ENCODE data around the gene SLC15A2. TPM values are rescaled to one million over a fixed set of nuclear protein-coding genes. Genes with fewer than 3 reads are reported as not detected.
"Not testable (repeated sequence)": the region's sequence is repeated elsewhere in the genome, so short reads cannot be mapped to it uniquely, and the experiment has no call there.

Gene SLC15A2
- total and polyA plus RNA-seq, 2 donors, result 1.0 to 3.2 TPM

- no peak overlapping the region for H3K27ac ChIP-seq (ENCODE audit: low read depth in 1 of 2, low read length in 1 of 2)
- no peaks in the 10 kb centered on the region for H3K36me3 ChIP-seq (ENCODE audit: control insufficient read depth in 2 of 2, insufficient read depth in 2 of 2, low read length in 1 of 2)
- no peaks in the 10 kb centered on the region for H3K4me1 ChIP-seq (ENCODE audit: control insufficient read depth in 2 of 2, insufficient read depth in 2 of 2, low read length in 2 of 2)
- 80% methylated on average over 12 of the region's 12 CpGs for WGBS
- H3K9me3 ChIP-seq (ENCODE audit: control insufficient read depth in 2 of 2, insufficient read depth in 1 of 2, low read length in 1 of 2), result no peaks in the 10 kb centered on the region
- DNase-seq (ENCODE audit: low read depth in 6 of 9, low spot score in 9 of 9), result no peak
- H3K4me3 ChIP-seq (ENCODE audit: low read length in 2 of 2), result no peak overlapping the region
- H3K27me3 ChIP-seq (ENCODE audit: control insufficient read depth in 2 of 2, insufficient read depth in 1 of 2, low read length in 1 of 2), result no peaks in the 10 kb centered on the region
Measured at GRCh38 chr3:121914081-121914998, 20.1 kb downstream of the SLC15A2 start.

DNA sequence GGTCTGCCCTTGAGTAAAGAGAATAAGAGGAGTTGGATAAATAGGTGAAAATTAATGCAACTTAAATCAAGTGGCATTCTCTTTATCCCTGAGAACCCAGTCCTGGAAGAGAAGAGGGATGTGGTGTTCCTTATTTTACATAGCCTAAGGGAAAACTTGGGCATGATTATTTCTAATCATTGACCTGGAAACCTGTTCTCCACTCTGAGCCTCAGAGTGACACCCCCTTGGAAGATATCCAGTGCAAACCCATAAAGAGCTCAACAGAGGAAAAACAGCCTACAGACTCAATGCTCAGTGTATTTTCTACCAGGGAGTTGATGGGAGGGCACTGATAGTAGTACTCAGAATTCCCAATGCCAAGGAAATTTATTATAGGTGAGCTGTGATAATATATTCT, 22.0 kb downstream of the SLC15A2 start:
- Histone ChIP-seq H3K27me3 (ENCODE audit: control insufficient read depth in 2 of 2, insufficient read depth in 1 of 2, low read length in 1 of 2) (no peaks in the 10 kb centered on the region), H3K4me1 (ENCODE audit: control insufficient read depth in 2 of 2, insufficient read depth in 2 of 2, low read length in 2 of 2) (no peaks in the 10 kb centered on the region), H3K9me3 (ENCODE audit: control insufficient read depth in 2 of 2, insufficient read depth in 1 of 2, low read length in 1 of 2) (no peaks in the 10 kb centered on the region), H3K27ac (ENCODE audit: low read depth in 1 of 2, low read length in 1 of 2) (no peak overlapping the region), H3K36me3 (ENCODE audit: control insufficient read depth in 2 of 2, insufficient read depth in 2 of 2, low read length in 1 of 2) (no peaks in the 10 kb centered on the region), H3K4me3 (ENCODE audit: low read length in 2 of 2) (no peak overlapping the region)
- DNase-seq (ENCODE audit: low read depth in 6 of 9, low spot score in 9 of 9), result no peak

DNA sequence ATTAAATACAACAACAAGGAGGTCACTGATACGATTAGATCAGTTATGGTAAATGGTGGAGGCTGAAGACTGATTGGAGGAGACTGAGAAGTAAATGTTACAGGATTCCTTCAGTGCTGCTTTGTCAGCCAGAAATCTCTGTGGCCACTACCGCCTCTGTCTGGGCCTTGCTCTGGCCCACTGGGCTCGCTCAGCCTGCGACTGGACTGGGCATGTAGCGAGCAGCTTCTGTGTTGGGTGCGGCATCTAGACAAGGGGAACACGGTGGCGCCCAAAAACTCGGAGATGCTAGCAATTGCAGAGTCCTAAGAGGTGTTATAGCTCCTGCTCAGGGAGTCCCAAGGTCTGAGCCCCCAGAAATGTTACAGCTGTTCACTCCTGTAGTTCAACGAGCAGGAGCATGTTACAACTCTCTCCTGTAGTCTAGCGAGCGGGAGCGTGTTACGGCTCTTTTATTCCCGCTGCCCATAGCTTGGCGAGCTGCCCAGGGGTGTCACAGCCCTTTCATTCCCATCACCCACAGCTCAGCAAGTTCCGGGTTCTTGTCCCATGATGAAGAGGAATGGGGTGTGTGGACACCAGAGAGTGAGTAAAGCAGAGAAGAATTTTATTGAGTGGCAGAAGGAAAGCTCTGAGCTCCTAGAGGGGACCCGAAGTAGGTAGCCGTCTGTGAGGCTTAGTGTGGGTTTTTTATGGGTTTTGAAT, 24.7 kb downstream of the SLC15A2 start:
- DNase-seq (ENCODE audit: low read depth in 6 of 9, low spot score in 9 of 9), result no peak
- WGBS, result 90% methylated on average over 19 of the region's 19 CpGs
- Histone ChIP-seq H3K36me3 (ENCODE audit: control insufficient read depth in 2 of 2, insufficient read depth in 2 of 2, low read length in 1 of 2) (no peaks in the 10 kb centered on the region), H3K4me1 (ENCODE audit: control insufficient read depth in 2 of 2, insufficient read depth in 2 of 2, low read length in 2 of 2) (no peaks in the 10 kb centered on the region), H3K27me3 (ENCODE audit: control insufficient read depth in 2 of 2, insufficient read depth in 1 of 2, low read length in 1 of 2) (no peaks in the 10 kb centered on the region), H3K4me3 (ENCODE audit: low read length in 2 of 2) (no peak overlapping the region), H3K27ac (ENCODE audit: low read depth in 1 of 2, low read length in 1 of 2) (no peak overlapping the region), H3K9me3 (ENCODE audit: control insufficient read depth in 2 of 2, insufficient read depth in 1 of 2, low read length in 1 of 2) (no peaks in the 10 kb centered on the region)

- Histone ChIP-seq H3K4me3 (ENCODE audit: low read length in 2 of 2) (no peak overlapping the region), H3K9me3 (ENCODE audit: control insufficient read depth in 2 of 2, insufficient read depth in 1 of 2, low read length in 1 of 2) (no peaks in the 10 kb centered on the region), H3K27ac (ENCODE audit: low read depth in 1 of 2, low read length in 1 of 2) (no peak overlapping the region), H3K27me3 (ENCODE audit: control insufficient read depth in 2 of 2, insufficient read depth in 1 of 2, low read length in 1 of 2) (no peaks in the 10 kb centered on the region), H3K4me1 (ENCODE audit: control insufficient read depth in 2 of 2, insufficient read depth in 2 of 2, low read length in 2 of 2) (no peaks in the 10 kb centered on the region), H3K36me3 (ENCODE audit: control insufficient read depth in 2 of 2, insufficient read depth in 2 of 2, low read length in 1 of 2) (no peaks in the 10 kb centered on the region)
- over 99% methylated on average over 3 of the region's 3 CpGs for WGBS
- DNase-seq (ENCODE audit: low read depth in 6 of 9, low spot score in 9 of 9), result no peak
Measured at GRCh38 chr3:121924734-121925133, 30.5 kb downstream of the SLC15A2 start.

- H3K27me3 ChIP-seq (ENCODE audit: control insufficient read depth in 2 of 2, insufficient read depth in 1 of 2, low read length in 1 of 2), result no peaks in the 10 kb centered on the region
- no peak overlapping the region for H3K4me3 ChIP-seq (ENCODE audit: low read length in 2 of 2)
- H3K36me3 ChIP-seq (ENCODE audit: control insufficient read depth in 2 of 2, insufficient read depth in 2 of 2, low read length in 1 of 2), result no peaks in the 10 kb centered on the region
- WGBS, result 0% methylated on average over 1 of the region's 1 CpG
- H3K4me1 ChIP-seq (ENCODE audit: control insufficient read depth in 2 of 2, insufficient read depth in 2 of 2, low read length in 2 of 2), result no peaks in the 10 kb centered on the region
- H3K27ac ChIP-seq (ENCODE audit: low read depth in 1 of 2, low read length in 1 of 2), result no peak overlapping the region
- no peaks in the 10 kb centered on the region for H3K9me3 ChIP-seq (ENCODE audit: control insufficient read depth in 2 of 2, insufficient read depth in 1 of 2, low read length in 1 of 2)
- DNase-seq (ENCODE audit: low read depth in 6 of 9, low spot score in 9 of 9), result no peak
Measured at GRCh38 chr3:121926380-121926779, 32.2 kb downstream of the SLC15A2 start.

- DNase-seq (ENCODE audit: low read depth in 6 of 9, low spot score in 9 of 9); H3K9me3 ChIP-seq (ENCODE audit: control insufficient read depth in 2 of 2, insufficient read depth in 1 of 2, low read length in 1 of 2); H3K36me3 ChIP-seq (ENCODE audit: control insufficient read depth in 2 of 2, insufficient read depth in 2 of 2, low read length in 1 of 2); H3K27ac ChIP-seq (ENCODE audit: low read depth in 1 of 2, low read length in 1 of 2); H3K27me3 ChIP-seq (ENCODE audit: control insufficient read depth in 2 of 2, insufficient read depth in 1 of 2, low read length in 1 of 2); H3K4me3 ChIP-seq (ENCODE audit: low read length in 2 of 2); H3K4me1 ChIP-seq (ENCODE audit: control insufficient read depth in 2 of 2, insufficient read depth in 2 of 2, low read length in 2 of 2): not testable (repeated sequence)
- 96% methylated on average over 29 of the region's 29 CpGs for WGBS
Measured at GRCh38 chr3:121938141-121938855, 44.1 kb downstream of the SLC15A2 start.

DNA sequence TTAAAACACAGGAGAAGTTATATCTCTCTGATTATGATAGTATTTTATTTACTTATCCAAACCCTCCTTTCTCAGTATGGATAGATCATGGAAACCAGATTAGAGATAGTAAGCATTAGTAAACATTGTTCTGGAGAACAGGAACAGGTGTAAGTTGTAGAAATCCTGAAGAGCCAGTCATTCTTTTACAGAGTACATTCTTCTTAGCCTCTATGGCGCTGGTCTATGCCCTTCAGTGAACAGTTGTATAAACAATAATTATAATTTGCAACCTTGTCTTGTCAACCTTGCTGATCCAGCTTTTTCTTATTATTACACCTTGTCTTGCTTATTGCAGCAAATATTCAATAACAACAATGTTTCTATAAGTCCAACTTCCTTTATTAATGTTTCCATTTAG, 47.4 kb downstream of the SLC15A2 start:
- no peaks in the 10 kb centered on the region for H3K4me1 ChIP-seq (ENCODE audit: control insufficient read depth in 2 of 2, insufficient read depth in 2 of 2, low read length in 2 of 2)
- H3K36me3 ChIP-seq (ENCODE audit: control insufficient read depth in 2 of 2, insufficient read depth in 2 of 2, low read length in 1 of 2), result peaks cover 0 to 4% of the 10 kb centered on the region in 2 donors
- H3K27ac ChIP-seq (ENCODE audit: low read depth in 1 of 2, low read length in 1 of 2), result no peak overlapping the region
- WGBS, result 100% methylated on average over 1 of the region's 1 CpG
- no peak overlapping the region for H3K4me3 ChIP-seq (ENCODE audit: low read length in 2 of 2)
- no peaks in the 10 kb centered on the region for H3K9me3 ChIP-seq (ENCODE audit: control insufficient read depth in 2 of 2, insufficient read depth in 1 of 2, low read length in 1 of 2)
- no peak for DNase-seq (ENCODE audit: low read depth in 6 of 9, low spot score in 9 of 9)
- H3K27me3 ChIP-seq (ENCODE audit: control insufficient read depth in 2 of 2, insufficient read depth in 1 of 2, low read length in 1 of 2), result no peaks in the 10 kb centered on the region

GRCh38 chr3:121942116-121942786, 48.0 kb downstream of the SLC15A2 start:
- 93% methylated on average over 4 of the region's 4 CpGs for WGBS
- Histone ChIP-seq H3K27ac (ENCODE audit: low read depth in 1 of 2, low read length in 1 of 2) (no peak overlapping the region), H3K36me3 (ENCODE audit: control insufficient read depth in 2 of 2, insufficient read depth in 2 of 2, low read length in 1 of 2) (peaks cover 0 to 4% of the 10 kb centered on the region in 2 donors), H3K9me3 (ENCODE audit: control insufficient read depth in 2 of 2, insufficient read depth in 1 of 2, low read length in 1 of 2) (no peaks in the 10 kb centered on the region), H3K4me3 (ENCODE audit: low read length in 2 of 2) (no peak overlapping the region), H3K27me3 (ENCODE audit: control insufficient read depth in 2 of 2, insufficient read depth in 1 of 2, low read length in 1 of 2) (no peaks in the 10 kb centered on the region), H3K4me1 (ENCODE audit: control insufficient read depth in 2 of 2, insufficient read depth in 2 of 2, low read length in 2 of 2) (no peaks in the 10 kb centered on the region)
- no peak for DNase-seq (ENCODE audit: low read depth in 6 of 9, low spot score in 9 of 9)
